ENCODE measurements around the gene CDC16. TPM values are rescaled to one million over a fixed set of nuclear protein-coding genes. Genes with fewer than 3 reads are reported as not detected.
A peak's percentile ranks its signal among the peaks of the same experiment; 100 is the strongest.

Gene CDC16
- total and polyA plus RNA-seq, 10 donors = 50.1 to 75.8 (median 67.3) TPM

DNA sequence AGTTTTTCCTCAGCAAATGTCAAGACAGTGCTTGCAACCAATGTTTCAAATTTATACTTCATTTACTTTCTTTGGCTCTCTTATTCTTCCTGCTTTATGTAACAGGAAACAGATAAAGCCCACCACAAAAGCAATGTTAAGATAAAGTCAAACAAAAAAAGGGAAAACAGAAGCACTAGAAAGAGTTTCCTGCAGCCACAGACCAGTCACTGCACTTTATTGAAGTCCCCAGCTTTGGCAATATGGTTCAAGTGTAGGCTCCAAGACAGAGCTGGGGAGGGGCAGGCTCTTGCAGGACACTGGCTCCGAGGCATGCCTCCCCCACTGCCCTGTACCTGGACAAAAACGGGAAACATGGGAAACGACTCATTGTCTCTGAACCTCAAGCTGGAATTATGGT, 15.3 kb upstream of the CDC16 start:
- no peak for TF ChIP-seq POLR2A (IDR thresholded peaks at IDR 0.05)
- TF ChIP-seq POLR2AphosphoS5 (IDR thresholded peaks at IDR 0.05) = no peak
- TF ChIP-seq, protein P1, sequence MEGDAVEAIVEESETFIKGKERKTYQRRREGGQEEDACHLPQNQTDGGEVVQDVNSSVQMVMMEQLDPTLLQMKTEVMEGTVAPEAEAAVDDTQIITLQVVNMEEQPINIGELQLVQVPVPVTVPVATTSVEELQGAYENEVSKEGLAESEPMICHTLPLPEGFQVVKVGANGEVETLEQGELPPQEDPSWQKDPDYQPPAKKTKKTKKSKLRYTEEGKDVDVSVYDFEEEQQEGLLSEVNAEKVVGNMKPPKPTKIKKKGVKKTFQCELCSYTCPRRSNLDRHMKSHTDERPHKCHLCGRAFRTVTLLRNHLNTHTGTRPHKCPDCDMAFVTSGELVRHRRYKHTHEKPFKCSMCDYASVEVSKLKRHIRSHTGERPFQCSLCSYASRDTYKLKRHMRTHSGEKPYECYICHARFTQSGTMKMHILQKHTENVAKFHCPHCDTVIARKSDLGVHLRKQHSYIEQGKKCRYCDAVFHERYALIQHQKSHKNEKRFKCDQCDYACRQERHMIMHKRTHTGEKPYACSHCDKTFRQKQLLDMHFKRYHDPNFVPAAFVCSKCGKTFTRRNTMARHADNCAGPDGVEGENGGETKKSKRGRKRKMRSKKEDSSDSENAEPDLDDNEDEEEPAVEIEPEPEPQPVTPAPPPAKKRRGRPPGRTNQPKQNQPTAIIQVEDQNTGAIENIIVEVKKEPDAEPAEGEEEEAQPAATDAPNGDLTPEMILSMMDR (IDR thresholded peaks at IDR 0.05 in 8 of 11, conservative IDR thresholded peaks at IDR 0.05 in 3 of 11) = no peak
- no peaks in the 10 kb centered on the region for H3K9me3 ChIP-seq
- 10 to 33% (median 21%) methylated on average over 3 of the region's 3 CpGs for WGBS, 5 donors
- H3K4me1 ChIP-seq = peaks cover 0 to 21% (median 9%) of the 10 kb centered on the region in 6 donors
- intact Hi-C loops (cut with DNase I; ENCODE audit: low total_unique reads) = no loop called here
- no peak overlapping the region for H3K4me3 ChIP-seq
- no peak for DNase-seq
- H3K36me3 ChIP-seq = no peaks in the 10 kb centered on the region
- no peak overlapping the region for H3K27ac ChIP-seq
- H3K27me3 ChIP-seq (replicated peaks in 1 of 7) = peaks cover 0 to 4% (median 0%) of the 10 kb centered on the region in 7 donors

DNA sequence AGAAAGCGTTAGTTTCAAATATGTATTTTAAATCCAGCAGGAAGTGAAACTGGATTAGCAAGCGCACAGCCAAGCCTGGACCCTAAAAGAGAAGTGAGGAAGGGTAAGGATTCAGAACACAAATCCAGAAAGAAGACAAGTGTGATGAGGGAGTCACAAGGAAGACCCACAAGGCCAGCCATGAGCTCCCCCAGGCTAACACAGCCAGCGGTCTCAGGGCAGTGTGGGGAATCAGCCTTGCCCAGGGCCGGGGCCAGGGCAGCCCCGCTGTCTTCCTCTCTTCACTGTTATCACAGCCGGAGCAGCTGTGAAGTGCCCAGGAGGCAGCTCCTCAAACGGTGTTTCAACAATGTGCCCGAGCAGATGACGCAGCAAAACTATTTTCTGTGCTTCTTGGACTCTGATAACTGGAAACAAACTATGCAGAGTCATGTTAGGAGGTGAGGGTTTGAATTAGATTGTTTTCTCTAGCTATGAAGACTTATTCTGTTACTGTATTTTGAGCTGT, 12.2 kb upstream of the CDC16 start:
- no peak for TF ChIP-seq POLR2A (IDR thresholded peaks at IDR 0.05)
- TF ChIP-seq, protein P1 (IDR thresholded peaks at IDR 0.05 in 8 of 11, conservative IDR thresholded peaks at IDR 0.05 in 3 of 11) = no peak
- TF ChIP-seq POLR2AphosphoS5 (IDR thresholded peaks at IDR 0.05) = peak in 2 of 3 donors; percentile 10 to 33
- H3K36me3 ChIP-seq = no peaks in the 10 kb centered on the region
- H3K4me1 ChIP-seq = peaks cover 0 to 45% (median 19%) of the 10 kb centered on the region in 6 donors
- no peaks in the 10 kb centered on the region for H3K27me3 ChIP-seq (replicated peaks in 1 of 7)
- peak overlapping the region in 3 of 8 donors; percentile 34 to 75 (median 66) for H3K27ac ChIP-seq
- WGBS, 5 donors = 24 to 32% (median 27%) methylated on average over 9 of the region's 9 CpGs
- H3K4me3 ChIP-seq = peak overlapping the region in 1 of 8 donors; percentile 24
- intact Hi-C loops (cut with DNase I; ENCODE audit: low total_unique reads) = no loop called here
- no peak for DNase-seq
- H3K9me3 ChIP-seq = no peaks in the 10 kb centered on the region

DNA sequence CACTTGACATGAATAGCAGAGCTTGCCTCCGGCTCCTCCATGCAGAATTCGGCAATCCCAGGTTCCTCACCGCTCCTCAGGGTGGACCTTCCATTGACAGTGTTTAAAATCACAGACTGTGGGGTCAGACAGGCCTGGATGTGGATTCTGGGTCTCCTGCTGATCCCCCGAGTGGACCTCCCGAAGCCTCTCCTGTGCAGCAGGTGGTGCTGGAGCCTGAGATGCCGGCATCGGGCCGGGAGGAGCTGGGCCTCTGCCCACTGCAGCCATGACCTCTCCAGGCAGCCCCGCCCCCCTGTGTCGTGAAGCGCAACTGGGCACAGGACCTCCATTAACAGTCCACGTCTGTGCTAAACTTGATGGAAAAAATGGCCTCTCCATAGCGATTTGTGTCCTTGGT, 10.5 kb upstream of the CDC16 start:
- peak overlapping the region in 1 of 8 donors; percentile 10 for H3K27ac ChIP-seq
- peaks cover 0 to 45% (median 19%) of the 10 kb centered on the region in 6 donors for H3K4me1 ChIP-seq
- H3K9me3 ChIP-seq = no peaks in the 10 kb centered on the region
- H3K27me3 ChIP-seq (replicated peaks in 1 of 7) = peaks cover 0 to 15% (median 7%) of the 10 kb centered on the region in 7 donors
- no peaks in the 10 kb centered on the region for H3K36me3 ChIP-seq
- no peak for DNase-seq
- no peak for TF ChIP-seq POLR2A (IDR thresholded peaks at IDR 0.05)
- TF ChIP-seq, protein P1 (IDR thresholded peaks at IDR 0.05 in 8 of 11, conservative IDR thresholded peaks at IDR 0.05 in 3 of 11) = no peak
- TF ChIP-seq POLR2AphosphoS5 (IDR thresholded peaks at IDR 0.05) = no peak
- no peak overlapping the region for H3K4me3 ChIP-seq
- 88 to 95% (median 92%) methylated on average over 9 to 13 of the region's 13 CpGs for WGBS, 5 donors
- intact Hi-C loops (cut with DNase I; ENCODE audit: low total_unique reads) = no loop called here

- Histone ChIP-seq H3K4me3 (no peak overlapping the region), H3K9me3 (no peaks in the 10 kb centered on the region), H3K27me3 (replicated peaks in 1 of 7) (peaks cover 0 to 29% (median 9%) of the 10 kb centered on the region in 7 donors), H3K36me3 (no peaks in the 10 kb centered on the region), H3K27ac (peak overlapping the region in 2 of 8 donors; percentile 36 to 39), H3K4me1 (peaks cover 0 to 45% (median 19%) of the 10 kb centered on the region in 6 donors)
- 79 to 88% (median 82%) methylated on average over 8 of the region's 8 CpGs for WGBS, 5 donors
- intact Hi-C loops (cut with DNase I; ENCODE audit: low total_unique reads) = loop anchor here (2.0 kb wide), 1 partner anchor 275 kb away; no protein-coding TSS in a partner anchor
- no peak for DNase-seq
- no peak for TF ChIP-seq POLR2AphosphoS5 (IDR thresholded peaks at IDR 0.05)
- TF ChIP-seq, protein P1 (IDR thresholded peaks at IDR 0.05 in 8 of 11, conservative IDR thresholded peaks at IDR 0.05 in 3 of 11) = no peak
- no peak for TF ChIP-seq POLR2A (IDR thresholded peaks at IDR 0.05)
Observed at GRCh38 chr13:114225610-114226009, 9.1 kb upstream of the CDC16 start.
